Upper lobe of left lung (tissue), 6 donors: Measurements from ENCODE around the gene MAP3K2. TPM values are rescaled to one million over a fixed set of nuclear protein-coding genes. Genes with fewer than 3 reads are reported as not detected.
A peak's percentile ranks its signal among the peaks of the same experiment; 100 is the strongest.

ENCODE experiments used
- ATAC-seq, 2 donors: fragments of 200-7000 bp; cut with Tn5 transposase; one replicate each; pipeline ENCODE4 v1.9.1; 2022; ENCODE audit warnings: mild to moderate bottlenecking in 2 of 2, moderate library complexity in 2 of 2; ENCODE audit not compliant: low FRiP score in 2 of 2
- DNase-seq, 2 donors: peaks; one replicate each; pipeline ENCODE4 v3.0.0-alpha.2; 2019 to 2020
- H3K27ac ChIP-seq, 4 donors: fragments of 200-600 bp; sonication (generic); one replicate each; pipeline ENCODE4 v1.5.1; 2016 to 2019
- H3K27me3 ChIP-seq, 4 donors: fragments of 200-600 bp; sonication (generic); one replicate each; pipeline ENCODE4 v1.5.1; 2017 to 2019
- H3K36me3 ChIP-seq, 4 donors: fragments of 200-600 bp; sonication (generic); one replicate each; pipeline ENCODE4 v1.5.1; 2016 to 2019
- H3K4me1 ChIP-seq, 4 donors: fragments of 200-600 bp; sonication (generic); one replicate each; pipeline ENCODE4 v1.5.1; 2018 to 2019
- H3K4me3 ChIP-seq, 4 donors: fragments of 200-600 bp; sonication (generic); one replicate each; pipeline ENCODE4 v1.5.1; 2017 to 2019; ENCODE audit warnings: mild to moderate bottlenecking in 2 of 4, moderate library complexity in 1 of 4
- H3K9me3 ChIP-seq, 4 donors: fragments of 200-600 bp; sonication (generic); one replicate each; pipeline ENCODE4 v1.5.1; 2018 to 2019
- CTCF ChIP-seq, 6 experiments: fragments of 450-650 bp in 4 of 6; fragments of 200-600 bp in 2 of 6; sonication (generic) in 2 of 6; IDR thresholded peaks; one replicate each; pipeline ENCODE4 v1.5.1; 2016 to 2019; ENCODE audit warnings: antibody characterized with exemption in 6 of 6
- EP300 ChIP-seq, 4 donors: sonication (generic); formaldehyde crosslinking; IDR thresholded peaks; one replicate each; pipeline ENCODE4 v1.5.1; 2017; ENCODE audit warnings: antibody characterized with exemption in 4 of 4, control low read depth in 2 of 4
- POLR2A ChIP-seq, 4 donors: fragments of 450-650 bp; IDR thresholded peaks; one replicate each; pipeline ENCODE4 v1.5.1; 2016 to 2017; ENCODE audit warnings: antibody characterized with exemption in 4 of 4, mild to moderate bottlenecking in 2 of 4
- POLR2AphosphoS5 ChIP-seq, 2 donors: sonication (generic); formaldehyde crosslinking; IDR thresholded peaks; one replicate each; pipeline ENCODE4 v1.5.1; 2017; ENCODE audit warnings: antibody characterized with exemption in 2 of 2
- WGBS, 2 donors: methylation state at CpG; one replicate each; pipeline ENCODE4 v1.1.5; 2017 to 2018; 5-methylcytosine and 5-hydroxymethylcytosine counted together
- total RNA-seq, 6 donors: library from RNA; depleted of rRNA in 4 of 6; stranded (reverse); fragments of >200 nt in 4 of 6; gene quantifications; one replicate each; pipeline versions ENCODE4 v1.1.0 to v1.2.1, GENCODE V29; 2016 to 2021
- donor health status: DM: no; HTN: no; CAD: no; lungs with moderate emphysema.
- donor health status: DM: no; HTN: yes; CAD: no; lungs with severe emphysema.

The MAP3K2 gene
- total RNA-seq, 6 donors from 2014 or later = 43.0 to 79.2 (median 66.9) TPM

- ATAC-seq (no peak), DNase-seq (no peak)
- Histone ChIP-seq H3K4me3 (peak overlapping the region in 3 of 4 donors; percentile 87 to 97 (median 88)), H3K9me3 (no peaks in the 10 kb centered on the region), H3K27ac (peak overlapping the region in 3 of 4 donors; percentile 99 to 100 (median 100)), H3K27me3 (no peaks in the 10 kb centered on the region), H3K36me3 (no peaks in the 10 kb centered on the region), H3K4me1 (peaks cover 19 to 36% (median 26%) of the 10 kb centered on the region in 4 donors)
- WGBS, 2 donors = 22 to 55% methylated on average over 4 of the region's 4 CpGs
- no peak for TF ChIP-seq EP300 (IDR thresholded peaks at IDR 0.05)
- TF ChIP-seq POLR2AphosphoS5 (IDR thresholded peaks at IDR 0.05) = peak in 1 of 2 donors; percentile 16
Observed at GRCh38 chr2:127386246-127386645, 1.5 kb downstream of the MAP3K2 start.

GRCh38 chr2:127384529-127384928, 3.2 kb downstream of the MAP3K2 start:
- no peaks in the 10 kb centered on the region for H3K36me3 ChIP-seq
- DNase-seq (no peak), ATAC-seq (no peak)
- no peaks in the 10 kb centered on the region for H3K9me3 ChIP-seq
- H3K4me3 ChIP-seq = no peak overlapping the region
- 89 to 91% methylated on average over 6 of the region's 6 CpGs for WGBS, 2 donors
- peaks cover 19 to 41% (median 26%) of the 10 kb centered on the region in 4 donors for H3K4me1 ChIP-seq
- TF ChIP-seq POLR2A (IDR thresholded peaks at IDR 0.05) = no peak
- TF ChIP-seq EP300 (IDR thresholded peaks at IDR 0.05) = no peak
- no peak for TF ChIP-seq POLR2AphosphoS5 (IDR thresholded peaks at IDR 0.05)
- no peak for TF ChIP-seq CTCF (IDR thresholded peaks at IDR 0.05)
- H3K27ac ChIP-seq = peak overlapping the region in 1 of 4 donors; percentile 35
- H3K27me3 ChIP-seq = no peaks in the 10 kb centered on the region

- no peak overlapping the region for H3K4me3 ChIP-seq
- ATAC-seq (no peak), DNase-seq (no peak)
- no peaks in the 10 kb centered on the region for H3K27me3 ChIP-seq
- WGBS, 2 donors = 84 to 94% methylated on average over 3 of the region's 3 CpGs
- TF ChIP-seq POLR2AphosphoS5 (IDR thresholded peaks at IDR 0.05) (no peak), POLR2A (IDR thresholded peaks at IDR 0.05) (no peak), CTCF (IDR thresholded peaks at IDR 0.05) (no peak), EP300 (IDR thresholded peaks at IDR 0.05) (no peak)
- no peak overlapping the region for H3K27ac ChIP-seq
- H3K36me3 ChIP-seq = no peaks in the 10 kb centered on the region
- H3K4me1 ChIP-seq = peaks cover 15 to 31% (median 21%) of the 10 kb centered on the region in 4 donors
- H3K9me3 ChIP-seq = no peaks in the 10 kb centered on the region
Observed at GRCh38 chr2:127382831-127383230, 4.9 kb downstream of the MAP3K2 start.

- peaks cover 14 to 31% (median 21%) of the 10 kb centered on the region in 4 donors for H3K4me1 ChIP-seq
- no peaks in the 10 kb centered on the region for H3K9me3 ChIP-seq
- WGBS, 2 donors = 73 to 81% methylated on average over 4 to 5 of the region's 5 CpGs
- no peak for TF ChIP-seq POLR2AphosphoS5 (IDR thresholded peaks at IDR 0.05)
- no peak for TF ChIP-seq CTCF (IDR thresholded peaks at IDR 0.05)
- no peak for TF ChIP-seq POLR2A (IDR thresholded peaks at IDR 0.05)
- no peak for TF ChIP-seq EP300 (IDR thresholded peaks at IDR 0.05)
- H3K27ac ChIP-seq = no peak overlapping the region
- H3K4me3 ChIP-seq = no peak overlapping the region
- ATAC-seq = no peak
- no peaks in the 10 kb centered on the region for H3K36me3 ChIP-seq
- H3K27me3 ChIP-seq = no peaks in the 10 kb centered on the region
- no peak for DNase-seq
Observed at GRCh38 chr2:127381762-127382161, 6.0 kb downstream of the MAP3K2 start.

- Histone ChIP-seq H3K27me3 (no peaks in the 10 kb centered on the region), H3K9me3 (peaks cover 0 to 3% (median 1%) of the 10 kb centered on the region in 4 donors), H3K4me1 (peaks cover 6 to 14% (median 8%) of the 10 kb centered on the region in 4 donors), H3K36me3 (no peaks in the 10 kb centered on the region), H3K27ac (no peak overlapping the region), H3K4me3 (no peak overlapping the region)
- ATAC-seq = no peak
- TF ChIP-seq POLR2A (IDR thresholded peaks at IDR 0.05) (no peak), POLR2AphosphoS5 (IDR thresholded peaks at IDR 0.05) (no peak), CTCF (IDR thresholded peaks at IDR 0.05) (no peak), EP300 (IDR thresholded peaks at IDR 0.05) (no peak)
- no peak for DNase-seq
- WGBS, 2 donors = 88 to 92% methylated on average over 4 of the region's 4 CpGs
Observed at GRCh38 chr2:127379712-127380355, 7.9 kb downstream of the MAP3K2 start.
